Measurements from ENCODE around the gene YPEL2.

DNA sequence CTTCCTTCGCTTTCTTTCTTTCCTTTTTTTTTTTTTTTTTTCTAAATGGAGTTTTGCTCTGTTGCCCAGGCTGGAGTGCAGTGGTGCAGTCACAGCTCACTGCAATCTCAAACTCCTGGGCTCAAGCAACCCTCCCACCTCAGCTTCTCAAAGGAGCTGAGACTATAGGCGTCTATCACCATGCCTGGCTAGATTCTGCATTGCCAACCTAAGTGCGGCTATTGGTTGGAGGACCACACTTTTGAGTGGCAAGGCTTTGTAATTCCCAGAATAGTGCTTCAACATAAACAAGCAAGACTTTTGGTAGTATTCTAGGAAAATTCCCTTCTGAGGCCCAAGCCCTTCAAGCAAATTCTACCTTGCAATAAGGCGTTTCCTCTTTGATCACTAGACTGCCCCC lies 107.8 kb downstream of the YPEL2 start:
- TF ChIP-seq, protein P1, sequence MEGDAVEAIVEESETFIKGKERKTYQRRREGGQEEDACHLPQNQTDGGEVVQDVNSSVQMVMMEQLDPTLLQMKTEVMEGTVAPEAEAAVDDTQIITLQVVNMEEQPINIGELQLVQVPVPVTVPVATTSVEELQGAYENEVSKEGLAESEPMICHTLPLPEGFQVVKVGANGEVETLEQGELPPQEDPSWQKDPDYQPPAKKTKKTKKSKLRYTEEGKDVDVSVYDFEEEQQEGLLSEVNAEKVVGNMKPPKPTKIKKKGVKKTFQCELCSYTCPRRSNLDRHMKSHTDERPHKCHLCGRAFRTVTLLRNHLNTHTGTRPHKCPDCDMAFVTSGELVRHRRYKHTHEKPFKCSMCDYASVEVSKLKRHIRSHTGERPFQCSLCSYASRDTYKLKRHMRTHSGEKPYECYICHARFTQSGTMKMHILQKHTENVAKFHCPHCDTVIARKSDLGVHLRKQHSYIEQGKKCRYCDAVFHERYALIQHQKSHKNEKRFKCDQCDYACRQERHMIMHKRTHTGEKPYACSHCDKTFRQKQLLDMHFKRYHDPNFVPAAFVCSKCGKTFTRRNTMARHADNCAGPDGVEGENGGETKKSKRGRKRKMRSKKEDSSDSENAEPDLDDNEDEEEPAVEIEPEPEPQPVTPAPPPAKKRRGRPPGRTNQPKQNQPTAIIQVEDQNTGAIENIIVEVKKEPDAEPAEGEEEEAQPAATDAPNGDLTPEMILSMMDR (optimal IDR thresholded peaks at IDR 0.05 in 1 of 3, IDR thresholded peaks at IDR 0.05 in 1 of 3, conservative IDR thresholded peaks at IDR 0.05 in 1 of 3; ENCODE audit: extremely low read depth in 1 of 3, insufficient read depth in 2 of 3, low read length in 3 of 3) = no peak
- no peak for TF ChIP-seq EZH2 (IDR thresholded peaks at IDR 0.05; ENCODE audit: low read length)

Data from keratinocyte (primary cell).